Activated CD4-positive, alpha-beta T cell treated with anti-CD3 and anti-CD28 coated beads, Interleukin-2, amount 10 ng/mL, durations not matched to agents 7 days and 5 days (primary cell): ENCODE data around the gene LSAMP. TPM values are rescaled to one million over a fixed set of nuclear protein-coding genes. Genes with fewer than 3 reads are reported as not detected.

Source experiments
- CTCF ChIA-PET: fragments of 350-600 bp; sonication (Branson Sonifier 250); formaldehyde crosslinking; loops from one replicate; lab custom pipeline; 2021; ENCODE audit warnings: antibody characterized with exemption; lab: Charles Lee
- POLR2A ChIA-PET: fragments of 350-600 bp; sonication (Branson Sonifier 250); formaldehyde crosslinking; loops from one replicate; lab custom pipeline; 2021; ENCODE audit warnings: antibody characterized with exemption; lab: Charles Lee
- DNase-seq: peaks from one replicate; pipeline ENCODE4 v3.0.0-alpha.2; 2020
- H3K27ac Mint-ChIP-seq: one replicate; pipeline ENCODE4 v1.8.0; 2021; ENCODE audit warnings: mild to moderate bottlenecking, moderate library complexity, mixed read lengths
- H3K27me3 Mint-ChIP-seq: one replicate; pipeline ENCODE4 v1.8.0; 2021; ENCODE audit warnings: mixed read lengths
- H3K36me3 Mint-ChIP-seq: one replicate; pipeline ENCODE4 v1.8.0; 2021; ENCODE audit warnings: low read depth, mixed read lengths
- H3K4me1 Mint-ChIP-seq: one replicate; pipeline ENCODE4 v1.8.0; 2021; ENCODE audit warnings: mixed read lengths
- H3K4me3 Mint-ChIP-seq: one replicate; pipeline ENCODE4 v1.8.0; 2021; ENCODE audit warnings: mild to moderate bottlenecking, moderate library complexity, mixed read lengths
- H3K9me3 Mint-ChIP-seq: one replicate; pipeline ENCODE4 v1.8.0; 2021; ENCODE audit warnings: mixed read lengths
- total RNA-seq, 2 experiments: library from RNA; stranded (reverse); gene quantifications; one replicate each; pipeline ENCODE4 v1.2.3, GENCODE V29; 2021

The LSAMP gene
- total RNA-seq, 2 experiments from 2014 or later: not detected

DNA sequence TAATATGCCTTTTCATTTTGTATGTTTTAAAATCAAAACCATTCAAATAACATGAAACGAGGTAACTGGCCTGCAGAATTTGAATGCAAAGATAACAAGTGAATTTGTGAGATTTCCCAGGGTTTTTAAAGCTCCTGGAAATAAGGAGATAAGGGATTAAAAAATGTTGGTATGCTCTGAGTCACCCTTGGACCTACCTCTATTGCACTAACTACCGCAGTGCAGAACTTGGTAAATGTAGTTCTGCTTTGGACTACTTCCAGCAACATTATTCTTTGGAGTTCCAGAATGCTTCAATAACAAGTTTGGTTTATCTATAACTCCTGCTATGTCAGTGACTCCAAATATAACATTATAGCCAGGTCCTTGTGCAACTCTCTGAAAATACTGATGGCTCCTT lies 620.2 kb downstream of the LSAMP start:
- Mint-ChIP-seq H3K4me1 (no peaks in the 10 kb centered on the region), H3K9me3 (no peaks in the 10 kb centered on the region), H3K36me3 (no peaks in the 10 kb centered on the region), H3K27ac (no peak overlapping the region), H3K4me3 (no peak overlapping the region), H3K27me3 (peaks cover 12% of the 10 kb centered on the region)
- POLR2A ChIA-PET: no interaction called here
- CTCF ChIA-PET: no interaction called here
- DNase-seq: no peak

DNA sequence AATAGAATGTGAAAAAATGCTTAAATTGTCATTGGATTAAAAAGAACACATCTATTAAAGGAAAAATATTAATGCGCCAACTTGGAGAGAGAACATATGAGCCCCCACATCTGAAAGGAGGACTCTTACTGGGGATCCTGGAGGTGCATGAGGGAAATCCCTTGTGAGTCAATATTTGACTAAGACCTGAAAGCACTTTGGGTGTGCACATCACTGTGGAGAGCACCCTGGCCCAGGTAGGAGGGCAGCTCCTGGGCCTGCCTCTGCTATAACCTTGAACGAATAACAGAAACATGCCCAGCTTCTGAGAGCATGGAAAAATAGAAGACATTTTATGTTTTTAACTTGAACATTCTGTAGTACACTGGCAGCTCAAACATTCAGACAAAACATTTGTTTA lies 622.2 kb downstream of the LSAMP start:
- POLR2A ChIA-PET: no interaction called here
- H3K27ac Mint-ChIP-seq: no peak overlapping the region
- DNase-seq: no peak
- no peaks in the 10 kb centered on the region for H3K9me3 Mint-ChIP-seq
- CTCF ChIA-PET: no interaction called here
- H3K4me3 Mint-ChIP-seq: no peak overlapping the region
- H3K4me1 Mint-ChIP-seq: no peaks in the 10 kb centered on the region
- peaks cover 5% of the 10 kb centered on the region for H3K27me3 Mint-ChIP-seq
- H3K36me3 Mint-ChIP-seq: no peaks in the 10 kb centered on the region

DNA sequence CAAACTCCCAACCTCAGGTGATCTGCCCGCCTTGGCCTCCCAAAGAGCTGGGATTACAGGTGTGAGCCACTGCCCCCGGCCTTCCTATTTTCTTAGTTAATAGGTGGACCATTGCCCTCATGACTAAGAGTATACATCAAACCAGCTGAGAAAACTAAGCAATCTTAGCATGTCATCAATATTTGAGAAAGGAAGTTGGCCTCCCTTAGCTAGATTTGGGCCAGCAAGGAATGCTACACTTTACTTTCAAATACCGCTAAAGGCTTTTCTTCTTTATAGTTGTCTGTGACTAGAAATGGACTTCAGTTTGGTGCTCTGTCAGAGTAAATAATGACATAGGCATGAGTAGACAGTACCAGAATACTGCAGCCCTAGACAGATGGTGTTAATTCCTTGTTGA lies 622.7 kb downstream of the LSAMP start:
- no peak for DNase-seq
- Mint-ChIP-seq H3K36me3 (no peaks in the 10 kb centered on the region), H3K4me3 (no peak overlapping the region), H3K4me1 (no peaks in the 10 kb centered on the region), H3K27me3 (peaks cover under 1% of the 10 kb centered on the region), H3K27ac (no peak overlapping the region), H3K9me3 (no peaks in the 10 kb centered on the region)
- CTCF ChIA-PET: no interaction called here
- POLR2A ChIA-PET: no interaction called here

DNA sequence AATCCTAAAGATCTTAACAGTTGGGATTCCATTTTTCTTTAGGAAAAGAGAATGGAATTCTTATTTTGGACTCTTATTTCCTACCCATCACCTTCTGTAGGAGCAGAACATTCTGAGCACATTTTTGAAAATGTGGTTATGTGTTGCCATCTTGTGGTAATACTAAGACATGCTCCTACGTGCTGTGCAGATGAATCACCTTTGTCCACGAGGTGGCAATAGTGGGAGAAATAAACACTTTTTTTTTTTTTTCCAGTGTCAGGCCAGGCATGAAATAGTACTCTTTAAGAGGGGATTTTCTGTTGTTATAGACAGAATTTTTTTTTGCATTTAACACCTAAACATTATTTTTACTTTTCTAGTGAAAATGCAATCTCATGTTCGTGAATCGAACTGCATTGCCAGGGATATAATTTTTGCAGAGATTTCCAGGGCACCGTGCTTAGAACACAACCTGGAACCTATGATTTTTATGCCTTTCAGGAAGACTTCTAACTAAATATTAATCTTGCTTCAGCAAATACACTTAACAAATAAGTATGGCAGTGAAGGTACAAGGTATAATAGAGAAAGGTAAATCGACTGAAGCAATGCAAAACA lies 625.4 kb downstream of the LSAMP start:
- H3K4me1 Mint-ChIP-seq: no peaks in the 10 kb centered on the region
- no peak overlapping the region for H3K27ac Mint-ChIP-seq
- H3K27me3 Mint-ChIP-seq: no peaks in the 10 kb centered on the region
- POLR2A ChIA-PET: no interaction called here
- no peak overlapping the region for H3K4me3 Mint-ChIP-seq
- H3K9me3 Mint-ChIP-seq: no peaks in the 10 kb centered on the region
- no peaks in the 10 kb centered on the region for H3K36me3 Mint-ChIP-seq
- CTCF ChIA-PET: interaction anchor here (0.7 to 1.3 kb wide), 3 partner anchors 13 to 644 kb away, joined by 3 to 4 read pairs (median 4); no protein-coding TSS in a partner anchor
- DNase-seq: peak; percentile 76

DNA sequence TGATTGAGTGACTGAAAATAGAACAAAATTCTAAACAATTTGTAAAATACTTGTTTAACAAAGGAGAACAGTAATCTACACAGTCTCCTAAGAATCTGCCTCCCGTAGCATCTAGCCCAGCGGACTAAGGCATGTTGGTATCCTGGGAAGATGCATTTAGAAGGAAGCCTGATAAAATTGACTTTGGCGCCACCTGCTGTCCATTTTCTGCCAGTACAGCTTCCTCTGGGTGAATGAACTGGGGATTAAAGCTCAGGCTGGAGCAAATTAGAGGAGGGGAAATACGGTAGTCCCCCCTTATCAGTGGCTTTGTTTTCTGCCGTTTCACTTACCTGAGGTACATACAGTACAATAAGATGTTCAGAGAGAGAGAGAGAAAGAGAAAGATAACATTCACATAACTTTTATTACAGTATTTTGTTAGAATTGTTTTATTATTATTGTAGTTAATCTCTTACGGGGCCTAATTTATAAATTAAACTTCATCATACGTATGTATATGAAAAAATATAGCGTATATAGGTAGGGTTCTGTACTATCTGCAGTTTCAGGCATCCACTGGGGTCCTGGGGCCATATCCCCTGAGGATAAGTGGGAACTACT lies 630.4 kb downstream of the LSAMP start:
- H3K27me3 Mint-ChIP-seq: peaks cover 19% of the 10 kb centered on the region
- no peaks in the 10 kb centered on the region for H3K36me3 Mint-ChIP-seq
- DNase-seq: peak; percentile 67
- H3K4me3 Mint-ChIP-seq: no peak overlapping the region
- no peaks in the 10 kb centered on the region for H3K9me3 Mint-ChIP-seq
- no peak overlapping the region for H3K27ac Mint-ChIP-seq
- ChIA-PET CTCF (interaction anchor here (0.5 to 1.0 kb wide), 4 partner anchors 12 to 930 kb away, joined by 3 read pairs; no protein-coding TSS in a partner anchor), POLR2A (no interaction called here)
- H3K4me1 Mint-ChIP-seq: no peaks in the 10 kb centered on the region

DNA sequence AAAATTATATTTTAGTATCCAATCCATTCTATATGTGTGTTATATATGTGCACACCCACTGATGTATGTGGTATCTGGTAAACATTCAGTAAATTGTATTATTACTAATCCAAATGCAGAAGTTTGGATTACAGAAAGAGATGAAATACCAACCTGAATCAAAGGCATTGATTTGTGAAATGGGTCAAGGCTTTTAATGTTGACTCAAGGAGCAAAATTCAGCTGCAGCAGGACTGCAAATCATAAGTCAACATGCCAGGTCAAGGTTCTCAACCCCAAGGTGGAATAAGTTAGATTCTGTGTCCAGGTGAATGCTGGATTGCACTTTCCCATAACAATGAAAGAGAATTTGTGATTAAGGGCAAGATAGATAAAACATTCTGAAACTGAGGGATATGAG lies 631.3 kb downstream of the LSAMP start:
- POLR2A ChIA-PET: no interaction called here
- Mint-ChIP-seq H3K4me1 (no peaks in the 10 kb centered on the region), H3K27me3 (peaks cover 26% of the 10 kb centered on the region), H3K36me3 (no peaks in the 10 kb centered on the region), H3K4me3 (no peak overlapping the region), H3K9me3 (no peaks in the 10 kb centered on the region), H3K27ac (no peak overlapping the region)
- CTCF ChIA-PET: no interaction called here
- DNase-seq: no peak

DNA sequence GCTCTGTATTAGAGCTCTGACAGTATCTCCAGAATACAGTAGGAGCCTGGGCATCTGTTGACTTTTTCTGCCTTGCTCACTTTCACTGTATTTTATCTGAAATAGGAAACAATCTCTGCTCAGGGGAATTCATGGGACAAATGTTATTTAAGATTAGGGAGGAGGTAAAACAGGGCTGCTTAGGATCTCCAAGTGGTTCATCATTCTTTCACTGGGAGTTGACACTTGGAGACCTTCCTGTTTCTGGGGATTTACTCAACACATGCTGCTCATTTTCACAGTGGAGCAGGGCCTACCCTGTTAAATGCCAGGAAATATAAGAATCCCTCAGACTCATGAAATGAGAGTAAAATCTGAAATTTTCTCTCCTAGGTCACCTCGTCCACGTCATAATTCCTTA lies 636.5 kb downstream of the LSAMP start:
- ChIA-PET CTCF (interaction anchor here (1.5 kb wide), 1 partner anchor 25 kb away, joined by 5 read pairs; no protein-coding TSS in a partner anchor), POLR2A (no interaction called here)
- no peak overlapping the region for H3K4me3 Mint-ChIP-seq
- H3K36me3 Mint-ChIP-seq: no peaks in the 10 kb centered on the region
- H3K27ac Mint-ChIP-seq: no peak overlapping the region
- H3K9me3 Mint-ChIP-seq: no peaks in the 10 kb centered on the region
- peaks cover 39% of the 10 kb centered on the region for H3K27me3 Mint-ChIP-seq
- DNase-seq: no peak
- peaks cover 5% of the 10 kb centered on the region for H3K4me1 Mint-ChIP-seq

GRCh38 chr3:115808244-115808643 lies 637.0 kb downstream of the LSAMP start:
- Mint-ChIP-seq H3K27ac (no peak overlapping the region), H3K4me3 (no peak overlapping the region), H3K27me3 (peaks cover 43% of the 10 kb centered on the region), H3K36me3 (no peaks in the 10 kb centered on the region), H3K4me1 (peaks cover 5% of the 10 kb centered on the region), H3K9me3 (no peaks in the 10 kb centered on the region)
- no peak for DNase-seq
- POLR2A ChIA-PET: no interaction called here
- CTCF ChIA-PET: interaction anchor here (1.5 kb wide), 1 partner anchor 24 kb away, joined by 5 read pairs; no protein-coding TSS in a partner anchor

DNA sequence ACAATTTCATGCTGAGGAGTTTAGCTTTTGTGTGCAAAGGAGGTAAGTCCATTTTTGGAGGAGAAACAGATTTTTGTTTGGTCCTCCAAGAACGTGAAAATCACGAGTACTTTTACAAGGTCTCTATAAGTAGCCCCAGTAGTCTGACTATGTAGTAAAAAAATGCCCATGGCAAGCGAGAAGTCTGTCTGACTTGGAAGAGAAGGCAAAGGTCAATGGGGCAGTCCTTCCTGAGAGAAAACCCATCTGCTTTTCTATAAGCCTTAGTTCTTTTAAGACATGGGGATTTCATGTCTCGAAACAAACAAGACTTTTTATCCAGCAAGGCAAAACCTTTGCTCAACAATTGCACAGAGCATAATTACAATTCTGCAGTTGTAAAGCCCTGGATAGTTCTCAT lies 638.8 kb downstream of the LSAMP start:
- H3K9me3 Mint-ChIP-seq: no peaks in the 10 kb centered on the region
- H3K27me3 Mint-ChIP-seq: peaks cover 51% of the 10 kb centered on the region
- H3K36me3 Mint-ChIP-seq: no peaks in the 10 kb centered on the region
- no peak overlapping the region for H3K4me3 Mint-ChIP-seq
- peaks cover 5% of the 10 kb centered on the region for H3K4me1 Mint-ChIP-seq
- no peak for DNase-seq
- ChIA-PET POLR2A (no interaction called here), CTCF (no interaction called here)
- no peak overlapping the region for H3K27ac Mint-ChIP-seq

GRCh38 chr3:115805520-115805919 lies 639.8 kb downstream of the LSAMP start:
- Mint-ChIP-seq H3K9me3 (no peaks in the 10 kb centered on the region), H3K4me1 (peaks cover 5% of the 10 kb centered on the region), H3K36me3 (no peaks in the 10 kb centered on the region), H3K27me3 (peaks cover 41% of the 10 kb centered on the region), H3K27ac (no peak overlapping the region), H3K4me3 (no peak overlapping the region)
- POLR2A ChIA-PET: no interaction called here
- DNase-seq: no peak
- CTCF ChIA-PET: no interaction called here

DNA sequence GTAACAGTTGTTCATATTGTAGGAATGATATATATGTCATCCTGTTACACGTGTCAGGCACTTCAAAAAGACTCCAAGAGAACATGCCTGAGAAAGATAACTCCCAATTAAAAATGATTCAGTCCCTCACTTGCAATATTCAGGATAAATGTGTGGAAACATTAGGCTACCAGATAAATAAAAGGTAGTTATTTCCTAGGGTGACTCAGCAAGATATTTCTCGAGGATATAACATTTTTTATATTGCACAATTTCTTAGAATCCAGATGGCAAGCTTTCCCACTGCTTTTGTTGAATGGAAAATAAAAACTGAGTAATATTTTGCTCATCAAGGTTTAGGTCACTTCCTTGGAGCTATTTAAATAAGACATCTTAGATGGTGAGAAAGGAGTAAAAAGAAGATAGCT lies 640.6 kb downstream of the LSAMP start:
- Mint-ChIP-seq H3K36me3 (no peaks in the 10 kb centered on the region), H3K27me3 (peaks cover 37% of the 10 kb centered on the region), H3K4me3 (no peak overlapping the region), H3K9me3 (no peaks in the 10 kb centered on the region), H3K27ac (no peak overlapping the region), H3K4me1 (peaks cover 5% of the 10 kb centered on the region)
- no peak for DNase-seq
- ChIA-PET POLR2A (no interaction called here), CTCF (no interaction called here)

DNA sequence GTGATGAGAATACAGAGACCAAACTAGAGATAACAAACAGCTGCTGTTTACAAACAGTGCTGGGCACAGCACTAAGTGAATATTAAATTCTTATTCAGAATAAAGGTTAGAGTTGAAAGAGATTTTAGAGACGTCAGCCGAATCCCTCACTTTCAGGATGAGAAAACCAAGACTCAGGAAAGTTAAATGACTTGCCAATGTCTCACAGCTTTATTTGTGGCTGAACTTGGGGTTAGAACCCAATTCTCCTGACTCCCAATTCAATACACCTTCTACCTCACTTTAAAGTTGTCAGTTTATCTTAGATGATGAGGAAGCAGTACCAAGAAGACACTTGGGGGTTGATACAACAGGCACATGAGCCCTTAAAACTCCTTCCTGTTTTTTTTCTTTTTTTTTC lies 641.1 kb downstream of the LSAMP start:
- Mint-ChIP-seq H3K27me3 (peaks cover 32% of the 10 kb centered on the region), H3K36me3 (no peaks in the 10 kb centered on the region), H3K9me3 (no peaks in the 10 kb centered on the region), H3K4me1 (peaks cover 5% of the 10 kb centered on the region), H3K27ac (no peak overlapping the region), H3K4me3 (no peak overlapping the region)
- DNase-seq: no peak
- POLR2A ChIA-PET: no interaction called here
- CTCF ChIA-PET: interaction anchor here (0.8 kb wide), 1 partner anchor 16 kb away, joined by 3 read pairs; no protein-coding TSS in a partner anchor

DNA sequence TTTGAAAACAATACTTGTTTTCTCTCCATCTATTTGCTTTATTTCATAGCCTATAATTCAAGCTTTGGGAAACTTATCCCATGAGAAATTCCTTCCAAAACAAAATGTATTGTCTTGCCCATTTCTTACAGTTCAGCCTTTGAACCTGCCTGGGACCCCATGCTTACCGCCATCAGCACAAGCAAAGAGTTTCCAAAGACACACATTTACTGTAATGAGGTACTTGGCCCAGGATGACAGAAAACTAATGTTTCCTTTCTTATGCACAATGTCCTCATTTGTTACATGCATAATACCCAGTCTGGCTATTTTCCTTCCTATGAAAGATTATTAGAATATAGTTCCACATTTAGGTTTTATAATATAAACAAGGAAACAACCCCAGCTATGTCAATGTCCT lies 641.6 kb downstream of the LSAMP start:
- Mint-ChIP-seq H3K27me3 (peaks cover 29% of the 10 kb centered on the region), H3K4me3 (no peak overlapping the region), H3K9me3 (no peaks in the 10 kb centered on the region), H3K36me3 (no peaks in the 10 kb centered on the region), H3K27ac (no peak overlapping the region), H3K4me1 (peaks cover 5% of the 10 kb centered on the region)
- POLR2A ChIA-PET: no interaction called here
- DNase-seq: no peak
- CTCF ChIA-PET: interaction anchor here (0.8 to 1.5 kb wide), 3 partner anchors 11 to 19 kb away, joined by 3 to 7 read pairs (median 3); no protein-coding TSS in a partner anchor
